OCI-LY3 (cell line): Measurements from ENCODE around the gene PSMC5.

Experiments used
- CTCF ChIP-seq: fragments of 200-600, 300-600 bp; sonication (generic); IDR thresholded peaks from 2 replicates; pipeline ENCODE4 v1.5.1; 2014; ENCODE audit warnings: antibody characterized with exemption, low read length, low read depth
- EZH2phosphoT487 ChIP-seq: fragments of 200-600 bp; shearing (Covaris generic); IDR thresholded peaks from 2 replicates; pipeline ENCODE4 v1.6.1; 2018; ENCODE audit warnings: antibody characterized with exemption, mixed run types, low read depth

GRCh38 chr17:63780507-63780906 is 46.7 kb upstream of the PSMC5 start:
- TF ChIP-seq CTCF: no peak
- TF ChIP-seq EZH2phosphoT487: no peak
